IMR-90 (cell line): Measurements from ENCODE around the gene ETFA.

Experiments used
- BHLHE40 ChIP-seq: fragments of 150-350 bp; IDR thresholded peaks from 2 replicates; pipeline ENCODE4 v1.6.1; 2016; ENCODE audit warnings: mild to moderate bottlenecking, low read depth, low read length
- CEBPB ChIP-seq: IDR thresholded peaks from 2 replicates; pipeline ENCODE4 v1.6.1; 2012; ENCODE audit warnings: low read depth, low read length, improper control_type of control experiment
- FOS ChIP-seq: fragments of 150-350 bp; IDR thresholded peaks from 2 replicates; pipeline ENCODE4 v1.6.1; 2016; ENCODE audit warnings: low read depth, low read length
- MAFK ChIP-seq: IDR thresholded peaks from 2 replicates; pipeline ENCODE4 v1.6.1; 2012; ENCODE audit warnings: low read depth, low read length, improper control_type of control experiment
- MAZ ChIP-seq: IDR thresholded peaks from 2 replicates; pipeline ENCODE4 v1.6.1; 2012; ENCODE audit warnings: low read depth, mild to moderate bottlenecking, low read length, improper control_type of control experiment, moderate library complexity, borderline replicate concordance
- MXI1 ChIP-seq: IDR thresholded peaks from 2 replicates; pipeline ENCODE4 v1.6.1; 2012; ENCODE audit warnings: low read depth, mild to moderate bottlenecking, low read length, moderate library complexity, borderline replicate concordance
- NFE2L2 ChIP-seq: fragments of 150-350 bp; IDR thresholded peaks from 2 replicates; pipeline ENCODE4 v1.6.1; 2016; ENCODE audit warnings: low read depth, mild to moderate bottlenecking, low read length
- POLR2A ChIP-seq: IDR thresholded peaks from 2 replicates; pipeline ENCODE4 v1.6.1; 2012; ENCODE audit warnings: mild to moderate bottlenecking, low read depth, low read length
- RAD21 ChIP-seq: IDR thresholded peaks from 2 replicates; pipeline ENCODE4 v1.6.1; 2012; ENCODE audit warnings: low read length, improper control_type of control experiment
- RFX5 ChIP-seq: IDR thresholded peaks from 2 replicates; pipeline ENCODE4 v1.8.0; 2012; ENCODE audit warnings: low read depth, mild to moderate bottlenecking, low read length, moderate library complexity
- SMC3 ChIP-seq: fragments of 150-350 bp; IDR thresholded peaks from 2 replicates; pipeline ENCODE4 v1.6.1; 2016; ENCODE audit warnings: low read depth, mild to moderate bottlenecking, antibody characterized with exemption, low read length, moderate library complexity
- TF ChIP-seq, protein P1 (sequence below): conservative IDR thresholded peaks from 2 replicates; pipeline ENCODE4 v1.5.1; 2012; ENCODE audit warnings: mild to moderate bottlenecking, low read depth, low read length, improper control_type of control experiment
- TF ChIP-seq, protein P2 (sequence below): fragments of 150-350 bp; IDR thresholded peaks from 2 replicates; pipeline ENCODE4 v1.6.1; 2016; ENCODE audit warnings: low read depth, mild to moderate bottlenecking, low read length, moderate library complexity, borderline replicate concordance
- TF ChIP-seq, protein P3 (sequence below): fragments of 150-350 bp; IDR thresholded peaks from 2 replicates; pipeline ENCODE4 v1.6.1; 2017; ENCODE audit warnings: mild to moderate bottlenecking, antibody characterized with exemption, low read length, low read depth

DNA sequence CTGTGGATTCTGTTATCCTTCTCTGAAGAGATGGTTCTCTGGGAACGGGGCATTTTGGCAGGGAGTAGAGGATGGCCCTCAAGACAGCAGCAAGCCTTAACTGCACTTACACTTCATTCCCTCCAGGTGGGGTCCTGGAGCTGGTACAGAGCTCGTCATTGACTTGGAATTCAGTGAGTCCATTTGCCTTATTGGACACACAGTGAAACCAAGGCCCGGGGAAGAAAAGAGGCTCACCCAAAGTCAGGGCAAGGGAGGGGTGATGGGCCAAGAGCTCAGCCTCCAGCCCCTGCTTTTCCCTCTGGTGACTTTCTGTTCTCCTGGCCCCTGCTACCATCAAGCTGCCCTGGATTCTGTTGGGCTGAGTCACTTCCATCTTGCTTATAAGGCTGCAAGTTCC, 125.6 kb downstream of the ETFA start:
- TF ChIP-seq, protein P1, sequence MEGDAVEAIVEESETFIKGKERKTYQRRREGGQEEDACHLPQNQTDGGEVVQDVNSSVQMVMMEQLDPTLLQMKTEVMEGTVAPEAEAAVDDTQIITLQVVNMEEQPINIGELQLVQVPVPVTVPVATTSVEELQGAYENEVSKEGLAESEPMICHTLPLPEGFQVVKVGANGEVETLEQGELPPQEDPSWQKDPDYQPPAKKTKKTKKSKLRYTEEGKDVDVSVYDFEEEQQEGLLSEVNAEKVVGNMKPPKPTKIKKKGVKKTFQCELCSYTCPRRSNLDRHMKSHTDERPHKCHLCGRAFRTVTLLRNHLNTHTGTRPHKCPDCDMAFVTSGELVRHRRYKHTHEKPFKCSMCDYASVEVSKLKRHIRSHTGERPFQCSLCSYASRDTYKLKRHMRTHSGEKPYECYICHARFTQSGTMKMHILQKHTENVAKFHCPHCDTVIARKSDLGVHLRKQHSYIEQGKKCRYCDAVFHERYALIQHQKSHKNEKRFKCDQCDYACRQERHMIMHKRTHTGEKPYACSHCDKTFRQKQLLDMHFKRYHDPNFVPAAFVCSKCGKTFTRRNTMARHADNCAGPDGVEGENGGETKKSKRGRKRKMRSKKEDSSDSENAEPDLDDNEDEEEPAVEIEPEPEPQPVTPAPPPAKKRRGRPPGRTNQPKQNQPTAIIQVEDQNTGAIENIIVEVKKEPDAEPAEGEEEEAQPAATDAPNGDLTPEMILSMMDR: peak; percentile 51
- TF ChIP-seq NFE2L2 (no peak), POLR2A (no peak), SMC3 (peak; percentile 34; the same call in 1 of the 2 replicates), RAD21 (peak; percentile 36), MAZ (no peak), MXI1 (no peak), RFX5 (no peak), FOS (peak; percentile 13; the same call in 1 of the 2 replicates), BHLHE40 (no peak), CEBPB (no peak), MAFK (no peak)
- TF ChIP-seq, protein P2, sequence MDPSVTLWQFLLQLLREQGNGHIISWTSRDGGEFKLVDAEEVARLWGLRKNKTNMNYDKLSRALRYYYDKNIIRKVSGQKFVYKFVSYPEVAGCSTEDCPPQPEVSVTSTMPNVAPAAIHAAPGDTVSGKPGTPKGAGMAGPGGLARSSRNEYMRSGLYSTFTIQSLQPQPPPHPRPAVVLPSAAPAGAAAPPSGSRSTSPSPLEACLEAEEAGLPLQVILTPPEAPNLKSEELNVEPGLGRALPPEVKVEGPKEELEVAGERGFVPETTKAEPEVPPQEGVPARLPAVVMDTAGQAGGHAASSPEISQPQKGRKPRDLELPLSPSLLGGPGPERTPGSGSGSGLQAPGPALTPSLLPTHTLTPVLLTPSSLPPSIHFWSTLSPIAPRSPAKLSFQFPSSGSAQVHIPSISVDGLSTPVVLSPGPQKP: no peak
- TF ChIP-seq, protein P3, sequence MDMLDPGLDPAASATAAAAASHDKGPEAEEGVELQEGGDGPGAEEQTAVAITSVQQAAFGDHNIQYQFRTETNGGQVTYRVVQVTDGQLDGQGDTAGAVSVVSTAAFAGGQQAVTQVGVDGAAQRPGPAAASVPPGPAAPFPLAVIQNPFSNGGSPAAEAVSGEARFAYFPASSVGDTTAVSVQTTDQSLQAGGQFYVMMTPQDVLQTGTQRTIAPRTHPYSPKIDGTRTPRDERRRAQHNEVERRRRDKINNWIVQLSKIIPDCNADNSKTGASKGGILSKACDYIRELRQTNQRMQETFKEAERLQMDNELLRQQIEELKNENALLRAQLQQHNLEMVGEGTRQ: no peak
